Measurements from ENCODE around the gene TNFAIP8L1.

Gene TNFAIP8L1

GRCh38 chr19:4609878-4610511 is 29.3 kb upstream of the TNFAIP8L1 start:
- DNase-seq (ENCODE audit: low read depth in 3 of 3) = no peak

GRCh38 chr19:4613254-4613751 is 26.0 kb upstream of the TNFAIP8L1 start:
- DNase-seq (ENCODE audit: low read depth in 3 of 3) = no peak

- DNase-seq (ENCODE audit: low read depth in 3 of 3) = no peak
Observed at GRCh38 chr19:4618019-4618418, 21.3 kb upstream of the TNFAIP8L1 start.

GRCh38 chr19:4619668-4620294 is 19.5 kb upstream of the TNFAIP8L1 start:
- no peak for DNase-seq (ENCODE audit: low read depth in 3 of 3)

- DNase-seq (ENCODE audit: low read depth in 3 of 3) = no peak
Observed at GRCh38 chr19:4620675-4621074, 18.6 kb upstream of the TNFAIP8L1 start.

- DNase-seq (ENCODE audit: low read depth in 3 of 3) = no peak
Observed at GRCh38 chr19:4622695-4623421, 16.5 kb upstream of the TNFAIP8L1 start.

- no peak for DNase-seq (ENCODE audit: low read depth in 3 of 3)
Observed at GRCh38 chr19:4624301-4624700, 15.0 kb upstream of the TNFAIP8L1 start.

- no peak for DNase-seq (ENCODE audit: low read depth in 3 of 3)
Observed at GRCh38 chr19:4624733-4625362, 14.5 kb upstream of the TNFAIP8L1 start.

- DNase-seq (ENCODE audit: low read depth in 3 of 3) = peak in 1 of 3 experiments; percentile 17
Observed at GRCh38 chr19:4633140-4633967, 6.0 kb upstream of the TNFAIP8L1 start.

GRCh38 chr19:4635754-4636116 is 3.6 kb upstream of the TNFAIP8L1 start:
- DNase-seq (ENCODE audit: low read depth in 3 of 3) = no peak

- peak; percentile 54 to 72 (median 64) for DNase-seq (ENCODE audit: low read depth in 3 of 3)
Observed at GRCh38 chr19:4636151-4636717, 3.1 kb upstream of the TNFAIP8L1 start.

GRCh38 chr19:4636761-4637160 is 2.6 kb upstream of the TNFAIP8L1 start:
- DNase-seq (ENCODE audit: low read depth in 3 of 3) = no peak

- DNase-seq (ENCODE audit: low read depth in 3 of 3) = no peak
Observed at GRCh38 chr19:4638317-4638716, 999 bp upstream of the TNFAIP8L1 start.

- no peak for DNase-seq (ENCODE audit: low read depth in 3 of 3)
Observed at GRCh38 chr19:4639531-4640246, 373 bp downstream of the TNFAIP8L1 start.

- no peak for DNase-seq (ENCODE audit: low read depth in 3 of 3)
Observed at GRCh38 chr19:4640247-4641000, 1.1 kb downstream of the TNFAIP8L1 start.

- DNase-seq (ENCODE audit: low read depth in 3 of 3) = no peak
Observed at GRCh38 chr19:4641132-4641531, 1.8 kb downstream of the TNFAIP8L1 start.

GRCh38 chr19:4642625-4643024 is 3.3 kb downstream of the TNFAIP8L1 start:
- no peak for DNase-seq (ENCODE audit: low read depth in 3 of 3)

GRCh38 chr19:4645718-4646117 is 6.4 kb downstream of the TNFAIP8L1 start:
- DNase-seq (ENCODE audit: low read depth in 3 of 3) = no peak
